ENCODE results near the gene APOLD1. TPM values are rescaled to one million over a fixed set of nuclear protein-coding genes. Genes with fewer than 3 reads are reported as not detected.

Gene APOLD1
- total and polyA plus RNA-seq, 2 of the 8 experiments (the other 6 are each of a cell fraction or from before 2014, with no cell fraction given) = 0.12 to 0.71 TPM

GRCh38 chr12:12757121-12757520 is 28.3 kb upstream of the APOLD1 start:
- H3K4me2 ChIP-seq (ENCODE audit: insufficient read depth in 1 of 2, low read depth in 2 of 2, low read length in 2 of 2) = no peak overlapping the region
- ChIA-PET CTCF (ENCODE audit: partially characterized antibody) (interaction anchor here (1.5 to 2.9 kb wide), 2 partner anchors 20 to 33 kb away, joined by 3 to 14 read pairs; no protein-coding TSS in a partner anchor), POLR2A (ENCODE audit: partially characterized antibody) (no interaction called here)
- H3K4me1 ChIP-seq (replicated peaks in 1 of 4; ENCODE audit: control insufficient read depth in 3 of 4, insufficient read depth in 4 of 4, low read length in 3 of 4) = no peaks in the 10 kb centered on the region
- no peaks in the 10 kb centered on the region for H4K20me1 ChIP-seq (replicated peaks in 1 of 2; ENCODE audit: control insufficient read depth in 1 of 2, insufficient read depth in 2 of 2, low read length in 2 of 2)
- H2AFZ ChIP-seq (ENCODE audit: low read length) = no peak overlapping the region
- TF ChIP-seq ATF2 (IDR thresholded peaks at IDR 0.05; ENCODE audit: low read length) (no peak), SIRT6 (IDR thresholded peaks at IDR 0.05; ENCODE audit: low read length) (no peak)
- no peaks in the 10 kb centered on the region for H3K27me3 ChIP-seq (replicated peaks in 1 of 4; ENCODE audit: control insufficient read depth in 3 of 4, extremely low read depth in 1 of 4, insufficient read depth in 3 of 4, low read length in 3 of 4)
- H3K18ac ChIP-seq (ENCODE audit: extremely low read depth, low read length) = no peak overlapping the region
- H3K79me2 ChIP-seq (ENCODE audit: control insufficient read depth in 1 of 2, insufficient read depth in 2 of 2, low read length in 2 of 2) = no peaks in the 10 kb centered on the region
- no peak overlapping the region for H2BK5ac ChIP-seq (ENCODE audit: low read depth, low read length)
- no peak overlapping the region for H3K14ac ChIP-seq (ENCODE audit: insufficient read length)
- H2BK120ac ChIP-seq (replicated peaks; ENCODE audit: low read depth, low read length) = no peak overlapping the region
- H4K5ac ChIP-seq (ENCODE audit: insufficient read length, low read depth, low read length) = no peak overlapping the region
- H3K36me3 ChIP-seq (ENCODE audit: control insufficient read depth in 2 of 4, insufficient read depth in 4 of 4, low read length in 3 of 4) = no peaks in the 10 kb centered on the region
- H3K23me2 ChIP-seq (ENCODE audit: low read depth, low read length) = no peaks in the 10 kb centered on the region; the same call in 1 of the 2 replicates
- H4K91ac ChIP-seq (replicated peaks; ENCODE audit: insufficient read length, low read length) = no peak overlapping the region
- no peak overlapping the region for H2BK12ac ChIP-seq (ENCODE audit: low read depth, low read length)
- no peak overlapping the region for H2AK5ac ChIP-seq (ENCODE audit: low read depth, low read length)
- no peaks in the 10 kb centered on the region for H3K79me1 ChIP-seq (ENCODE audit: low read depth, low read length)
- no peak overlapping the region for H2BK20ac ChIP-seq (ENCODE audit: low read length)
- no peak overlapping the region for H3K23ac ChIP-seq (ENCODE audit: insufficient read length)
- no peak overlapping the region for H4K8ac ChIP-seq (ENCODE audit: extremely low read depth, insufficient read depth, low read length)
- H2BK15ac ChIP-seq (ENCODE audit: low read length) = no peak overlapping the region
- H3K27ac ChIP-seq (ENCODE audit: low read depth, low read length) = no peak overlapping the region
- DNase-seq (ENCODE audit: low read depth in 1 of 2, low spot score in 2 of 2) (no peak), FAIRE-seq (no peak)
- H3K4ac ChIP-seq (replicated peaks; ENCODE audit: insufficient read length, low read depth, low read length) = no peak overlapping the region
- WGBS, 2 experiments (ENCODE audit: extremely low coverage in 1 of 2, insufficient coverage in 1 of 2, insufficient read length in 1 of 2, insufficient replicate concordance in 2 of 2, low coverage in 1 of 2, low lambda C conversion rate in 2 of 2, missing lambda C conversion rate in 1 of 2) = 87% methylated on average over 2 of the region's 2 CpGs; no CpG with 5 or more reads in 1 of the 2 experiments
- no peak overlapping the region for H3K56ac ChIP-seq (replicated peaks; ENCODE audit: insufficient read length, low read depth, low read length)
- no peaks in the 10 kb centered on the region for H3K9me3 ChIP-seq (ENCODE audit: insufficient read depth in 2 of 2, low read depth in 1 of 2, low read length in 1 of 2)
- no peak overlapping the region for H3K9ac ChIP-seq (replicated peaks in 1 of 4; ENCODE audit: extremely low read depth in 1 of 4, low read depth in 3 of 4, low read length in 3 of 4)
- no peak overlapping the region for H3K4me3 ChIP-seq (ENCODE audit: extremely low read depth in 1 of 4, insufficient read depth in 2 of 4, low read depth in 3 of 4, low read length in 4 of 4)

Data from H1 (cell line).